Right ventricle myocardium superior (tissue), 1 donor: ENCODE data around the gene TRPT1. TPM values are rescaled to one million over a fixed set of nuclear protein-coding genes. Genes with fewer than 3 reads are reported as not detected.
A peak's percentile ranks its signal among the peaks of the same experiment; 100 is the strongest.

ENCODE experiments used
- ATAC-seq: fragments of 200-7000 bp; cut with Tn5 transposase; one replicate; pipeline ENCODE4 v1.9.1; 2020; ENCODE audit warnings: mild to moderate bottlenecking; ENCODE audit not compliant: poor library complexity
- DNase-seq: peaks from one replicate; pipeline ENCODE4 v3.0.0-alpha.2; 2020
- intact Hi-C: fragments of 100-400 bp; cut with DNase I; formaldehyde crosslinking; loops from one replicate; pipeline ENCODE4 v1.11.2; 2022
- total RNA-seq: library from RNA; stranded (reverse); fragmentation: NEBNext Ultra II Directional; extraction: Animal tissue kit (Norgen Biotek cat#: 25700); gene quantifications from one replicate; pipeline ENCODE4 v1.2.1, GENCODE V29; 2021
- donor health status: DM: no; HTN: yes; CAD: no; lungs with severe emphysema.

The TRPT1 gene
- total RNA-seq, 1 donor from 2014 or later = 79.8 TPM

DNA sequence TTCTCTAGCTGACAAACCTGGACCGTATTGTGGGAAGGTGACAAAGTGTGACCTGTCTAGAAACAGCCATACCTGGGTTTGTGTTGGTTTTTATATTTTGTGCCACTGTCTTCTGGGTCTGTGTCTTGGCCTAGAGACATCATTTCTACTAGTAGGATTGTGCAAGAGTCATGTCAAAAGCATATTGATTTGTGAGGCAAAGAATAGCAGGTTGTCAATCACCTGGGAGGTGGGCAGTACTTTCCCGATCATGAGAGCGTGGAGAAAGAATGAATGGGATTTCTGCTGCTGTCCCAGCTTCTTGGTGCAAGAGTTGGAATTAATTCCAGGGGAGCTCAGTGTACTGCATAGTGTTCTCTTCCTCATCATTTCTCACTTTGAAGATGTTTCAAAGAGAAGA, 24.4 kb downstream of the TRPT1 start:
- intact Hi-C loops = loop anchor here (5.0 kb wide), 1 partner anchor 101 kb away; the partner anchor contains the start of gene CATSPERZ
- DNase-seq (no peak), ATAC-seq (no peak)

DNA sequence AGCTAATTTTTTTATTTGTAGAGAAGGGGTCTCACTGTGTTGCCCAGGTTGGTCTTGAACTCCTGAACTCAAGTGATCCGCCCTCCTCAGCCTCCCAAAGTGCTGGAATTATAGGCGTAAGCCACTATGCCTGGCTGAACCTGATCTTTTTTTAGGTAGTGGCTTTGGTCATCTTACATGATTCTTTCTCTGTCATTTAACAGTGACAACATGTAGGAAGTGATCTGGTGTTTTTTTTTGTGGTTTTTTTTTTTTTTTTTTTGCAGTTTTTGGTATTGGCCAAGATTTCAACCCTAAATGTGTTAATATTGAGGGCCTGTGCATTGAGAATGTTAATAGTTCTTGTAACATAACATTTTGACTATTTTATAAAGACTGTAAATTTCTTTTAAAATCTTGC, 27.5 kb downstream of the TRPT1 start:
- ATAC-seq (no peak), DNase-seq (no peak)
- intact Hi-C loops = no loop called here

DNA sequence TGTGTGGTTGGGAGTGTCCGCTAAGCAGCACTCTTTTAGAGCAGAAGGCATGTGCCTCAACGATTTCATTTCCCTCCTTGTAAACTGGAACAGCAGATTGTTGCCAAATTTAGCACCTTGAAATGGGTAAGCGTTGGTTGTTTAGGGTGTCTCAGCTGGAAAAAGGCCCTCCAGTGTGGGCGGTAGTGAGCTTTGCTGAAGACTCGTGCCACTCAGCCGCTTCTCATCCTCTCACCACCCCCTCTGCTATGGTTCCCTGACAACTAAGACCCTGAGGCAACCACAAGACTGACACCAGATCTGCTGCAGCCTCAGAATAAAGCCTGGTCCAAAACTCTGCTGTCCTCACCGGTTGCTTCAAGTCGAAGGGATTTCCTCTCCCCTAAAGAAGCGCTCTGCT, 29.4 kb downstream of the TRPT1 start:
- ATAC-seq (no peak), DNase-seq (no peak)
- intact Hi-C loops = no loop called here

DNA sequence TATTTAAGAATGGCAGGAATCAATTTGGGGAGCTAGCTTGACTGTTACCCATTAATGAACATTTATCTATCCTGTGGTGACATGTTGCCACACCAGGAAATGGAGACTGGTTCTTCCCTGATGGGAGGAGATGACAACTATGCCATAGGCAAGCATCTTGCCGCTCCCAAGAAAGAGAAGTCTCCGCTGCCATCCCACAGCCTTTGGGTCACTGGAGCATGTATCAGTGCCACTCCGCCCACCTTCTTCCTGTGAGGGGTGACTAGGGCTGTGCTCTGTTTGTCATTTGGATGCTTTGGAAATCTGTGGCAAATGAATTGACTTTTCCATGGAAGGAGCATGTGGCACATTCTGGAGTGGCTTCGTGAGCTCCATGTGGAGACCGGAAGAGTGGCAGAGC, 33.6 kb downstream of the TRPT1 start:
- DNase-seq (no peak), ATAC-seq (no peak)
- intact Hi-C loops = no loop called here

DNA sequence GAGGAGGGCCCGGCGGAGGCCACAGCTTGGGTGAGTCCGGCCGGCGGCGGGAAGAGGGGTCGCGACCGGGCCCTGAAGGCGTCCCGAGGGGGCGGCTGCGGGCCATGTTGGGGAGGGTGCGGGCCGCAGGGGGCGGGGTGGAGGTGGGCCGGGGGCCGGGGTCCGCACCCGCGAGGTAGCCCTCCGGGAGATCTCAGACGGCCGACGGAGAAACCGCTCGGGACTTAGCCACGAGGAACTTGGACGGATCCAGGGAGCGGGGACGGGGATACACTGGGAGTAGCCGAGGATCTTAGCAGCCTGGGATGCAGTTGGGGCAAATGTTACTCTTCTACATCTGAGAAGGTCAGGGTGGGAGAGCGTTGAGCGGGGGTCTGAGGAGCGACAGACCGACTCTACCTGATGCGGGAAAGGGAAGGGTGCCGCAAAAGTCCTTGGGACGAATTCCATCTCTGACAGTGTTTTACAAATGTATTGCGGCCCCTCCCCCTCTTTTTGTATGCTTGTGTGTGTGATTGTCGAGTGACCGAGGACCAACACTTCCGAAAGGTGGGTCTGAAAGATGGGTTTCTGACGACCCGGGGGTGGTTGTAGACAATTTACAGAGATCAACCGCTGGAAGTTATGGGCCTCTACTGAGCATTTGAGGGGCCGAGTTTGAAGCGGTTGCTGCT, 39.4 kb downstream of the TRPT1 start:
- intact Hi-C loops = no loop called here
- no peak for ATAC-seq
- DNase-seq = no peak

DNA sequence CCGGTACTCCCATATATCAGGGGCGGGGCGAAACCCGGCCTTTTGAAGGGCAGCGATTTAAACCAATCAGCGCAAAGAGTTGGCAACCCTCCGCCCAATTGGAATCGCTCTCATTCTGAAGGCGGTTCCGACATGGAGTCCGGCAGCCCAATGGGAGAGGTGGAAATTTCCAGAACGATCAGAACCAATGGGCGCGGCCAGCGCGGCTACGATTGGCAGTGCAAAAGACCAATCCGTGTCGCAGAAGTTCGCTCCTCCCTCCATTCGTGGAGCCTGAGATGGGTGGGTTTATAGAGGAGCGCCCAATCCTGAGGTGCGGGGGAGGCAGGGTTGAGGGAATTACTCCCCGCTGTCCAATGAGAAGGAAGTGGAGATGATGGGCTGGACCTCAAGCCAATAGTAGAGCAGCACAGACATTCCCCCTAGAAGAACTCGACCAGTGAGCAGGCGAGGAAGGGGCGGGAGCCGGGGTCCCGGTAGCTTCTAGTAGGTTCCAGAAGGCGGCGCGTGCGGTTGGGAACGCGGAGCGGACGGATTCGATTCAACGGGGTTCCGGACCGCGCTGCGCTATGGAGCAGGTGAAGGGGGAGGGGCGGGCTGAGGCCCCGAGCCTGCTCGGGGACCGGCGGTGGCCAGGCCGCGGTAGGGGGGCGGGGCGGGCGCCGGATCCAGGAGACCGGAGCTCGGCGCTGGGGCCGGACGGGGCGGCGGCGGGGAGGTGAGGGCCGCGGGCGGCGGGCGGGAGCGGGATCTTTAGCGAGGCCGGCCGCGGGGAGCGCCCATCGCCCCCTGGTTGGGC, 40.1 kb downstream of the TRPT1 start, which contains the start of gene STIP1:
STIP1 (plus strand) TSS at position 479 of the 799 bp plus-strand sequence; CDS start at position 570, 91 bp downstream.
- intact Hi-C loops = no loop called here
- DNase-seq (peak; percentile 99), ATAC-seq (peak; percentile 89)

DNA sequence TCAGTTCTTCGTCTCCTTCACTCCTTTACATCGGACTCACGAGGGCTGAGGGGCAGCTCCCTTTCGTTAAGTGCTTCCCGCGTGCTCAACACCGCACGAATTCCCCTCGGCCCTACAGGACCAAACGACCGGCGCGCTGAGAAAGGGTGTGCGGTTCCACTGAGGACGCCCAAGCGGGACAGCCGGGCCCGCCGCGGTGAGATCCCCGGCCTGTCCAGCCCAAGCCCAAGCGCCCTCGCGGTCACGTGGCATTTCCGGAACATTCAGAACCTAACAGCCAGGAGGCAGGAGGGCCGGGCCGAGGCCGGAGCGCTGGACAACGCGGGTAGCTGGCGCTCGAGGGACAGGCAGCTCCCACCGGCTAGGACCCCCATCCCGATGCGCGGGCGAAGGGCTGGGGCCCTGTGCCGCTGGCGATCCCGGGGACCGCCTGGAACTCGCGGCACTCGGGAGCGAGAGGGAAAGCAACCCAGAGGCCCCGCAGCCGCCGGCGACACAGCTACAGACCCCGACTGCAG, 40.8 kb downstream of the TRPT1 start:
- intact Hi-C loops = no loop called here
- peak; percentile 60 for ATAC-seq

DNA sequence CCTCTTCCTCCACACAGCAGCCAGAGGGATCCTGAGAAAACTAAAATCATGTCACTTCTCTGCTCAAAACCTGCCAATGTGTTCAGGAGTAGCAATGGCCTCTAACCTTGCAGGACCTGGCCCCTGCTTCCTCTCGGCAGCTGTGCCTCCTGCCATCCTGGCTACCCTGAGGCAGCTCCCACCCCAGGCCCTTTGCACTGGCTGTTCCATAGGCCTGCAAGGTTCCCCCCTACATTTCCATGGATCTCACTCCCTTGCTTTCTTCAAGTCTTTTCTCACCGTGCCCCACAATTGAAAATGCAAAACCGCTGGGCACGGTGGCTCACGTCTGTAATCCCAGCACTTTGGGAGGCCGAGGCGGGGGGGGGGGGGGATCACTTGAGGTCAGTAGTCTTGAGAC, 42.1 kb downstream of the TRPT1 start:
- intact Hi-C loops = no loop called here
- DNase-seq (no peak), ATAC-seq (no peak)

More for the DNA sequence above, 40.8 kb downstream of the TRPT1 start:
- peak; percentile 92 for DNase-seq

DNA sequence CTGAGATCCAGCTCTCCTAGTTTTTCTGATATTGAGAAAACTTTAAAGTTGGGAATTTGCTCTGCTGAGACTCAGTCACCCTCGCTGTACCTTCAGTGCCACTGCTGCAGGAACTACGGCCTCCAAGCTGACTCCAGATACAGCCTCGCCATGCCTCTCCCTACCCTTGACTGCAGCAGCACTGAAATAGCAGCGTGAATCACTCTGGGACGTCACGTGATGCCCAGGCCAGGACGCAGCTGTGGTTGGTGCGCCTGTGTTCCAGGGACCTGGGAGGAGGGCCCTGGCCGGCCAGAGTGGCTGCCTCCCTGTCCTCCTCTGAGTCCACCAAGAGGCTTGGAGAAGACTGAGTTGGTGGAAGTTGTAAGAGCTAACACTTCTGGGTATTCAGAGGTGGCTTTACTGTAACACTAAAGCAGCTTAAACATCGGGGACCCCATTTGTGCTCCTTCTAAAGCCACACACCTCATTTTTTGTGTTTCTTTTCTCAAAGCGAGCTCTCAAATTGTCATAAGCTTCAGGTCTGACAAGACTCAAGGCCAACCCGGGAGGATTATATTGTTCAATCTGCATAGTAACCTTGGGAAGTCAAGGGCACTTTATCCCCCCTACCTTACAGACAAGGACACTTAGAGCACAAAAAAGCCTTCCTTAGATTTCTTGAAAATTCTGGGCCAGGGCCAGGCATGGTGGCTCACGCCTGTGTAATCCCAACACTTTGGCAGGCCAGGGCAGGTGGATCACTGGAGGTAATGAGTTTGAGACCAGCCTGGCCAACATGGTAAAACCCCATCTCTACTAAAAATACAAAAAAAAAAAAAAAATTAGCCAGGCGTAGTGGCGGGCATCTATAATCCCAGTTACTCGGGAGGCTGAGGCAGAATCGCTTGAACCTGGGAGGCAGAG, 44.2 kb downstream of the TRPT1 start:
- ATAC-seq = peak; percentile 75
- intact Hi-C loops = no loop called here
- peak; percentile 95 for DNase-seq

DNA sequence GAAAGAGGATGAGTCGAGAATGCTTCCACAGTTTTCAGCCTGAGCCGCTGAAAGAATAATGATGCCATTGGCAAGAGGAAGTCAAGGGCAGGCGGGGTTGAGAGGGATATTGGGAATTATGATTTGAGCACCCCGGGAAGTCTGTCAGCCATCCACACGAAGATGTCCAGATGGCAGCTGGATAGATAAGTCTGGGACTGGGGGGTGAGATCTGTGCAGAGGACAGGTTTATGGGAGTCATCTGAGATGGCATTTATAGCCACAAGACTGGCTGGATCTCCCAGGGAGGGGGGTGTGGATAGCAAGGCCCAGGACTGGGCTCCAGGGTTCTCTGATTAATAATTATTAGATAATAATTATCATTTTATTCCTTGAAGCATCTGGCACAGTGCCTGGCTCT, 45.1 kb downstream of the TRPT1 start:
- DNase-seq (no peak), ATAC-seq (no peak)
- intact Hi-C loops = no loop called here

DNA sequence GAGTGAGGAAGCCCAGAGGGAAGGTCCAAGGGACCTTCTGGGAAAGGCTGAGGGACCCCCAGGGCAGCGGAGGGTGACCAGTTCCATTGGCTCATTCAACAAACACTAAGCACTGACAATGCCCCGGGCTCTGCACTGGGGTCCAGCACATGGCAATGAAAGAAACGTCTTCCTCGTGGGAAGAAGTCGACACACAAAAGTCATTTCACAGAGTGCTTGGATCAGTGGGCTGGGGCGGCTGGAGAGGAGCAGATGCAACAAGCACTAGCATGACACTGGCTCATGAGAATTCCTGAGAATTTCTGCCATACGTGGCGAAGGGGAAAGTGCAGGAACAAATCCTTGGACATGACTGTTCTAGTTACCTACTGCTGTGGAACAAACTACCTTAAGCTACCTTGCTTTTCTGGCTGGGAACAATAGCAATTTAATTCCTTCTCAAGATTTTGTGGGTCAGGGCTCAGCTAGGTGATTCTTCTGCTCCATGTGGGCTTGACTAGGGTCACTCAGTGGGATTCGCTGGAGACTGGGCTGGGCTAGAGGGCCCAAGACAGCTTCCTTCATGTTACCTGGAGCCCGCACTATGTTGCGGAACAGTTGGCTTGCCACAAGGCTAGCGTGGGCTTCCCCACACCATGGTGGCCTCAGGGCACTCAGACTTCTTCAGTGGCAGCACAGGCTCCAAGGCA, 46.9 kb downstream of the TRPT1 start:
- no peak for DNase-seq
- intact Hi-C loops = no loop called here
- ATAC-seq = no peak

DNA sequence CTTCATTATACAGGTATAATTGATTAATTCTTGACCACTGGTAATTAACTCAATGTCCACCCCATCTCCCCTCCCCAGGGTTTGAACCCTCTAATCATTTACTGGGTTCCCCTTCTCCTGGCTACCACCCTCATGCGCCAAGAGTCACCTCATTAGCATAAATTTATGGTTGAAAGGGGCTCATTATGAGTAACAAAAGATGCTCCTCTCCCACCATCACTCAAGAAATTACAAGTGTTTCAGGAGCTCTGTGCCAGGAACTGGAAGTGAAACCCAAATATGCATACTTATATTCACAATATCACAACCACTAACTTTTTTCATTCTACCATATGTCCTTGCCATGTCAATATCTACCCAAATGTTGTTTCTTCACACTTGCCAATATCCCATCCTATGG, 47.8 kb downstream of the TRPT1 start:
- ATAC-seq (no peak), DNase-seq (no peak)
- intact Hi-C loops = no loop called here

DNA sequence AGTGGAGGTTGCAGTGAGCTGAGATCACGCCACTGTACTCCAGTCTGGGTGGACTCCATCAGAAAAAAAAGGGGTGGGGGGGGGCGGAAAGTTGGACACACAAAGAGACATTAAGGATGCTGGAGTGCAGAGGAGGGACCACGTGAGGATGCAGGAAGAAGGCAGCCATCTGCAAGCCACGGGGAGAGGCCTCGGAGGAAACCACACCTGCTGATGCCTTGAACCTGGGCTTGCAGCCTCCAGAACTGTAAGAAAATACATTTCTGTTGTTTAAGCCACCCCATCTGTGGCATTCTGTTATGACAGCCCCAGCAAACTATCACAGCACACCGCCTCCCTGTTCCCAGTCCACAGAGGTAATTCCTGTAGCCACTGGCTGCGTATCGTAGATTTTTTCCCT, 49.2 kb downstream of the TRPT1 start:
- ATAC-seq (no peak), DNase-seq (no peak)
- intact Hi-C loops = no loop called here

Other genes starting within 250 kb of the TRPT1 start
- gene OTUB1, start 239.7 kb downstream of the TRPT1 start, total RNA-seq = 52.2 TPM
- gene FLRT1, start 190.3 kb downstream of the TRPT1 start, total RNA-seq = 0.35 TPM
- 124 TPM for gene MACROD1, start 60.1 kb downstream of the TRPT1 start, total RNA-seq
- 116 TPM for gene STIP1, start 40.0 kb downstream of the TRPT1 start, total RNA-seq
- 6.0 TPM for gene FERMT3, start 19.5 kb downstream of the TRPT1 start, total RNA-seq
- 60.8 TPM for gene NUDT22, start 88 bp upstream of the TRPT1 start, total RNA-seq
- 58.0 TPM for gene DNAJC4, start 4.4 kb upstream of the TRPT1 start, total RNA-seq
- gene VEGFB, start 8.4 kb upstream of the TRPT1 start, total RNA-seq = 276 TPM
- gene FKBP2, start 14.9 kb upstream of the TRPT1 start, total RNA-seq = 41.6 TPM
- 123 TPM for gene PPP1R14B, start 20.8 kb upstream of the TRPT1 start, total RNA-seq
- 11.3 TPM for gene PLCB3, start 25.3 kb upstream of the TRPT1 start, total RNA-seq
- gene BAD, start 58.5 kb upstream of the TRPT1 start, total RNA-seq = 90.1 TPM
- gene GPR137, start 59.7 kb upstream of the TRPT1 start, total RNA-seq = 28.5 TPM
- gene KCNK4, start 65.1 kb upstream of the TRPT1 start, total RNA-seq = not detected
- not detected for gene CATSPERZ, start 74.2 kb upstream of the TRPT1 start, total RNA-seq
- gene ESRRA, start 79.3 kb upstream of the TRPT1 start, total RNA-seq = 241 TPM
- gene TRMT112, start 91.4 kb upstream of the TRPT1 start, total RNA-seq = 97.5 TPM
- gene PRDX5, start 91.9 kb upstream of the TRPT1 start, total RNA-seq = 417 TPM
- 7.7 TPM for gene CCDC88B, start 114.0 kb upstream of the TRPT1 start, total RNA-seq
- gene RPS6KA4, start 133.0 kb upstream of the TRPT1 start, total RNA-seq = 14.6 TPM